SW480 (cell line): ENCODE results near the gene CEP19.
A peak's percentile ranks its signal among the peaks of the same experiment; 100 is the strongest.
"Not testable (repeated sequence)": the region's sequence is repeated elsewhere in the genome, so short reads cannot be mapped to it uniquely, and the experiment has no call there.

ENCODE experiments used
- DNase-seq: peaks from one replicate; pipeline ENCODE4 v3.0.0-alpha.2; 2016; ENCODE audit warnings: low spot score

CEP19 gene, protein sequence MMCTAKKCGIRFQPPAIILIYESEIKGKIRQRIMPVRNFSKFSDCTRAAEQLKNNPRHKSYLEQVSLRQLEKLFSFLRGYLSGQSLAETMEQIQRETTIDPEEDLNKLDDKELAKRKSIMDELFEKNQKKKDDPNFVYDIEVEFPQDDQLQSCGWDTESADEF

DNA sequence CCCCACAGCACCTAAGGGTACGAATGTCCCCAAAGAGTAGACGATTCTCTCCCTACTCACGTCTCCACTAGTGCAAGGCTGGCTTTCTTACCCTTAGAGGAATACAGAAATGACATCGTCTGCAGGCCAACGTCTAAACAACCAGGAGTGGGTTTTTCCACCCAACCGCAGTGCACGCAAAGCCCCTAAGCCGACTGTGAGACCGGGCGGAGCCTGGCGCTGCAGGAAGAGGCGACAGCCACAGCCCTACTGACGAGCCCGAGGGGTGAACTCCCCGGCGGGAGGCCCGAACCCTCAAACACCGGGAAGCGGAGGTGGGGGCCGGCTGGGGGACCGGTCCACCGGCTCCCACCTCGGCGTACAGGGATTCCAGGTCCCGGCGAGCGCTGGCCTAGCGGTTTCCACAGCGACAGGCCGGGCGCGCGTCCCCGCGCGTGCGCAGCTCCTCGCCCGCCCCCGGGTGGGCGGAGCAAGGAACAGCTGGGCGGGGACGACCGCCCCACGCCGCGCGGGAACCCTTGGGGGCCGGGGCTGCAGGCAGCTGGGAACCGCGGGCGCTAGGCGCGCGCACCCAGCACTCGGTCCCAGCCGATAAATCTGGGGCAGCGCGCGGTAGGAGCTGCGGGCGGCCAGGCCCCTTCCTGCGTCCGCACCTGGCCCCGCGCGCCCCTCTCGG, at the start of gene CEP19, which contains the start of gene PIGX:
Gene CEP19 (minus strand): TSS at position 413 of the 676 bp plus-strand sequence. CDS start 3,593 bp downstream, outside the sequence.
Gene PIGX (plus strand): TSS at position 540 of the 676 bp plus-strand sequence.
- peak; percentile 77 for DNase-seq

DNA sequence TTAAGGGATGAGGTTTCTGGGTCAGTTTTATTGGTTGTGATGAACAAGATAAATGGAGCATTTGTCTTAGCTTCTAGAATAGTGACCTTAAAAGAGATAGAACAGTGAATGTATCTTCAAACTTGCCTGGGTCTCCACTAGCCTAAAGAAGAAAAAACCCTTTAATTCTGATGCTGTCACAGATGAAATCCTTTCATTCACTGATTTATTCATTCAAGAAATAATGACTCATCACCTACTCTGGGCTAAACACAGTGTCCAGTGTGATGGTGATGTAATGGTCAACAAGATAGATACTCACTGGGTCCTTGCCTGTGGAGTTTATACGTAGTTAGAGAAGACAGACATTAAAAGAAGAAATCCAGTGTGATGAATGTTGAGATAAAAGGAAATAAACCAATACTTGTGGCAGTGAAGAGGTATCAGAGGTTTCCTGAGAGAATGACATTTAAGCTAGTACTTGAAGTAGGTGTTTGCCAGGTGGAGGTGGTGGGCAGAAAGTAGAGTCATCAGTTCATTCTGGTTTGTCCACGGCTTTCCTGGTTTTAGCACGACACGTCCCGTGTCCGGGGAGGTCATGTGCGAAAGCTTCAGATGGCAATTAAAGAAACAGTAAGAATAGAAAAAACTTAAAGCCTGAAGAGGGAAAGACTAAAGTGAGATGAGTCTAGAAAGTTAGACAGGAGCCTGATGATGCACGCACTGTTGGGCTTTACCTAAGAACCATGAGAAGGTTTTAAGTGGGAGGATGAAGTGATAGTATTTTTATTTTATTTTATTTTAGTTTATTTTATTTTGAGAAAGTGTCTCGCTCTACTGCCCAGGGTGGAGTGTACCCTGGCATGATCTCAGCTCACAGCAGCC, 46.1 kb upstream of the CEP19 start:
- DNase-seq = peak; percentile 33

DNA sequence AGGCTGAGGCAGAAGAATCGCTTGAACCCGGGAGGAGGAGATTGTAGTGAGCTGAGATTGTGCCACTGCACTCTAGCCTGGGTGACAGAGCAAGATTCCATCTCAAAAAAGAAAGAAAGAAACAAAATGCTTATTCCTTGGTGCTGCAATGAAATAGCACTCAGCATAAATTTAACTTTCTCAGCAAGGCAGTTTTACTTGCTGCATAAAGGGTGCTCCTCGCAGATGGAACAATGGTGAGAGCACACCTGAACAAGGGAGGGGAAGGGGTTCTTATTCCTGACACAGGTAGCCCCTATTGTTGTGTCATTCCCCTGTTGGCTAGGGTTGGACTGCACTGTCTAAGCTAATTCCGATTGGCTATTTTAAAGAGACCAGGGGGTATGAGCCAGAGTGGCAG, 44.7 kb upstream of the CEP19 start:
- no peak for DNase-seq

DNA sequence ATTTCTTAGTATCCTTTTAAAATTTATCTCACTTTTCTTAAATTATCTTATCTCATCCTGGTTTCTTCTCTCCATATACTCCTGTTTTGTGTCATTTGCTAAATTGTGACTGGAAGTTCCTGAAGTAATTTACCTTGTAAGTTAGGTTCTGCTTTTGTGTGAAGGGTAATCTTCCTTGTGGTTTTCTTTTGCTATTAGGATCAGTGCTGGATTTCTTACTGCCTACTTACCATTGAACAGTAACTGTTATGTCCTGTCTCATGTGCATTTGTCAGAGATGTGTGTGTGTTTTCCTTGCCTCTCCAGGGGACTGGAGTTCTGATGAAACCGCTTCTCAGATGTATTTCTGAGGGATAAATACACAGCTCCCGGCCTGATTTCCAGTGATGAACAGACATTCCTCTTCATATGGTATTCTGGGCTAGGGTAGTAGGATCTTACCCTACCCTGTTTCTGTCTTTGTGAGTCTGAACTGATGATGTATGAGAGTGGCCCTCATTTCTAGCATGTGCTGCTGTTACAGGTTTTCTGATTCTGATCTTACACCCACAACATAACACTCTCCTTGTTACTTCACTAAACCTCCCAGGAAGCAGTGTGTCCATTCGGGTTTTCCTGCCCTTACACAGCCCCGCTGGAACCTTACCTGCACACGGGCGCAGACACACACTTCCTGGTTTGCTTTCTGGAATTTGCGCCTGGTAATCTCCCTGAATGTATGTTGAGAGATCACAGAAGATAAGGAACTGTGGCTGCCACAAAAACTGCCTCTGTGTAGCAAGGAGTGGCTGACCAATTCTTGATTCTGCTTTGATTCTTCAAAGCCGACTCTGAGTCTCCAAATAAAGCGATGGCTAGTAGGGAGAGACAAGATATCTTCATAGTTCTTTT, 42.3 kb upstream of the CEP19 start:
- no peak for DNase-seq

DNA sequence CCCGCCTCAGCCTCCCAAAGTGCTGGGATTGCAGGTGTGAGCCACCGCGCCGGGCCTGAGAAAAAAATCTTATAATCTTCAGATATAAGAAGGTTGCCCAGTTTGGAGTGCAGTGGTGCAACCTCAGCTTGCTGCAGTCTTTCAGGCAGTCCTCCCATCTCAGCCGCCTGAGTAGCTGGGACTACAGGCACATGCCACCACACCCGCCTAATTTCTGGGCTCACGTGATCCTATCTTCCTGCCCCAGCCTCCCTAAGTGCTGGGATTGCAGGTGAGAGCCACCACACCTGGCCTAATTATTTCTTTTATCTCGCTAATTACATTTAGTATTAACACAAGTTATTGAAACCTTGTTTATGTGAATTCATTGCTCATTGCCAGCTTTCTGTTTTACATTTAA, 41.2 kb upstream of the CEP19 start:
- DNase-seq = no peak

DNA sequence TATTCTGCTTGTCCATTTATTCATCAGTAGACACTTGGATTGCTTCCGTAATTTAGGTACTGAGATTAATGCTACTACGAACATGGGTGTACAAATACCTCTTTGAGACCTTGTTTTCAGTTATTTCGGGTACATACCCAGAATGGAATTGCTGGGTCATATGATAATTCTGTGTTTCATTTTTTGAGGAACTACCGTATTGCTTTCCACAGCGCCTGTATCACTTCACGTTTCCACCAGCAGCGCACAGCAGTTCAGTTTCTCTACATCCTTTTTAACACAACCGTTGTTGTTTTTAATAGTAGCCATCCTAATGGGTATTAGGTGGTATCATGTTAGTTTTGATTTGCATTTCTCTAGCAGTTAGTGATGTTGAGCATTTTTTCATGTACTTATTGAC, 37.1 kb upstream of the CEP19 start:
- no peak for DNase-seq

DNA sequence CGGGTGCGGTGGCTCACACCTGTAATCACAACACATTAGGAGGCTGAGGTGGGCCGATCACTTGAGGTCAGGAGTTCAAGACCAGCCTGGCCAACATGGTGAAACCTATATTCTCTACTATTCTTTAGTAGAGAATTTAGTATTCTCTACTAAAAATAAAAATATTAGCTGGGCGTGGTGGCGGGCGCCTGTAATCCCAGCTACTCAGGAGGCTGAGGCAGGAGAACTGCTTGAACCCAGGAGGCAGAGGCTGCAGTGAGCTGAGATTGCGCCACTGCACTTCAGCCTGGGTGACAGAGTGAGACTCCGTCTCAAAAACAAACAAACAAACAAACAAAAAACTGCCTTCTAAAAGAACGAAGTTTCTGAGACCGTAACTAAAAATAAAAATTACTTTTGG, 31.5 kb upstream of the CEP19 start:
- not testable (repeated sequence) for DNase-seq

DNA sequence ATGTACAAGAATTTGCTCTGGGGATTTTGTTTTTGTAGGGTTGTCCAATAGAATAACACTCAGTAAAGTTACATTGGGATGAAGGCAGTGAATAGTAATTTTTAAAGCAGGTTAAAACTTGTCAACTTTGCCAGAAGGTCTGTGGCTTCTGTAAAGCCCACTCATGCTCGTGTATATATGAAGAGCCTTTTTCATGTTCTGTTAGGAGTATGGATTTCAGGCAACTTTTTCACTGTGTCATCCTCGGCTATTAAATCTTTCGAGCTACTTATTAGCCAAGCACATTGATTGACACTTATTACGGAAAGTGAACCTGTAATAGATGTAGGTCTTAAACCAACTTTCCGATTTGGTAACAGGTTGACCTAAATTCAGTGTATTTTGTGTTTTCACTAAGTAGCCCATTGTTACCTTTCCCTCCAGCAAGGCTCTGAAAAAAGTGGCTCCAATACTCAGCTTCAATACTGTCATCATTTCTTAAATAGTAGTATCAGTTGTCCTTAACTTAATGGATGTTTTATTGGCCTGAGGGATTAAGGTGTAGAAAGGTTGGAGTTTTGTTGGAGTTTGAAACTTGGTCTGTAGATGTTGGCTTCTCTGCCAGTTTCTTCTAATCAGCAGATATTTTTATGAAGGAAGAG, 29.3 kb upstream of the CEP19 start:
- DNase-seq = no peak

DNA sequence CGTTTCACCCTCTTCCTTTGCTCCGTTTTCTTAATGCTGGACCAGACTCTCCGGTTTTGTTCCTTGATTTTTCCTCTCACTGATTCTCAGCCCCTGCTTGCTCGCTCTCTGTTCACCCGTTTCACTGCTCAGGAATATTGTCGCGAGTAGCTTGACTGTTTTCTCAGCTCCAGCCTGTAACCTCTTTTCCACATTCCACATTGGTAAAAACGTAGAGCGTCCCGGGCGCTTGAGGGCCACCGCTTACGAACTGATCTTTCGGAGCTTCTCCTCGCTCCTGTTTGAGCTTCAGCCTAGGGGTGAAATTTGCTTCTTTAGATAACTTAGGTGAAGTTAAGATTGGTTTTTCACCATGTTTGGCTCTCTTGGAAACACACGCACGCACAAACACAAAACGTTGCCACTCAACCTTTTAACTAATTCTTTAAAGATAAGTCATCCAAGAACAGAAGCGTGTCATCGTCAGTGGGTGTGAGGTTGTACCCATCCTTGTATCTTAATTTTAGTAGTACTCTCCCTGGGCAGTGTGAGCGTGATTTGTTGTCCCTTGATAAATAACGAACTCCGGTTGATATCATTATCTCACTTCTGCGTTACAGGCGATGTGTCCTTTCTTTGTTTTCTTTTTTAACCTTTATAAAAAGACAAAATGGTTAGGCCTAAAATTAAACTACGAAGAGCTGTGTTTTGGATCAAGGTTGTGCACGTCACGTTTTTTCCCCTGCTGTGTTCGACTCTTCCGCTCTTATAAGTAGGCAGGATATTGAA, 28.6 kb upstream of the CEP19 start:
- DNase-seq = peak; percentile 63

DNA sequence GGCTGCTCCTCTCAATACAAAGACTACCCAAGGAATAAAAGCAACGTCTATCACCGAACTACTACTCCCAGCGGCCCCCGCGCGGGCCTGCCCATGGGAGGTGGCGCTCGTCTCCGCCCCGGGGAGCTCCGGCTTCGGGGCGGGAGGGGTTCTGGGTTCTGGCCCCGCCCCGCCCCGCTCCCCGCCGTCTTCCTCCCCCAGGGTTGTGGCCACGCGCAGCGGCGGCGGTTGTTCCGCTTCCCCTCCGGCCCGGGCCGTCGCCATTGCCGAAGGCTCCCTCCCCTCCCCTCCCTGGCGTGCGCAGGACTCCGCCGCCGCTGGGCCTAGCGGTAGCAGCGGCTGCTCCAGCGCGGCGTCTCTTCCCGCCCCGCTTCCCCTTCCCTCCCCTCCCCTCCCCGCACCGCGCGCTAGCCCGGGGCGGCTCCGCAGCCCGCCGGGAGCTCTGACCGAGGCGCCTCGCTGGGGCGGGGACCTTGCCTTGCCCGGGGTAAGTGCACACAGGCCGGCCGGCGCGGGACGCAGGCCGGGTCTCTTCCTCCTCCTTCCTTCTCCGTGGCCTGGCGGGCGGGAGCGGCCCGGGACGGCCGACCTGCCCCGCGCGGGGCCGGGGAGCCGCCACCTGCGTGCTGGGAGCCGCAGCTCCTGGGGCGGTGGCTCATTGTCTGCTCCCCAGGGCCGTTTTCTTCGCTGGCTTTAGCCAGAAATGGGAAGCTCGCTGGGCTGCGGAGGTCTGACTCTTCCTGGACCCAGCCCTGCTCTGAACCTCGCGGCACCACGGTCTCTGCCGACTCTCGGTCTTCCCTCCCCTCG, 27.8 kb upstream of the CEP19 start, which contains the start of gene PAK2:
Gene PAK2 (plus strand): TSS at position 187 of the 810 bp plus-strand sequence. CDS start 42,790 bp downstream, outside the sequence.
- DNase-seq = peak; percentile 91

DNA sequence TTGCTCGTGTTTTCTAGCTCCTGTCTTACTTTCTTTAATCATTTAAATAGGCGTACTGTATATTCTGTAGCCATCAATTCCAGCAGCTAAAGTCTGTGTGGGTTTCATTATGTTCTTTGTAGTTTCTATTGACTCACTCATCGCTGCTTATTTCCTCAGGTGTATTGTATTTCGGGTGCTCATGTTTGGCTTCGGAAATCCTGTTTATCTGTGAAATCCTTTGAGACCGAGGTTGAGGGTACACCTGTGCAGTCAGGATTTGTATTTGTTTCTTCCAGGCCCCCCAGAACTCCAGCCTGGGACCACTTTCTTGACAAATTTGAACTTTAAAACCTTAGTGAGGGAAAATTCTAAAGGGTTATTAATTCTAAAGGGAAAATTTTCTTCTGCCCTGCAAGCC, 25.6 kb upstream of the CEP19 start:
- DNase-seq = no peak

DNA sequence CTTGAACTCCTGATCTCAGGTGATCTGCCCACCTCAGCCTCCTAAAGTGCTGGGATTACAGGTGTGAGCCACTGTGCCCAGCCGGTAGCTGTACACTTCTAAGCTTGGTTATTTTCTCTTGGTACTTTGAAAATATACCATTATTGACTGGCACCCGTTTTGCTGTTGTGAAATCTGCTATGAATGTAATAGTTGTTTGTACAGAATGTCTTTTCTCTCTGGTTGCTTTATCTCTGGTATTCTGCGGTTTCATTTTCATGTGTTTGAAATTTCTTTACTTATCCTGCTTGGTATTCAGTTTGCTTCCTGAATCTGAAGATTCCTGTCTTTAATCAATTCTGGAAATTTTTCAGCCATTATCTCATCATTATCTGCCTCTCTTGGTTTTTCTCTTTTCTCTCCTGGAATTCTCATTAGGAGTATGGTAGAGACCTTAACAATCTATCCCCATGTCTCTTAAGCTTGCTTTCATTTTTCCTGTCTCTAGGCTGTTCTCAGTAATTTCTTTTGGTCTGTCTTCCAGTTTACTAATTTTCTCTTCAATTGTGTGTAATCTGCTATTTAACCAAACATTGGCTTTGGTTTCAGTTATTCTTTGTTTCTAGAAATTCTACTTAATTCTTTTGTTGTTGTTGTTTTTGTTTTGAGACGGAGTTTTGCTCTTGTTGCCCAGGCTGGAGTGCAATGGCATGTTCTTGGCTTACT, 24.8 kb upstream of the CEP19 start:
- no peak for DNase-seq

DNA sequence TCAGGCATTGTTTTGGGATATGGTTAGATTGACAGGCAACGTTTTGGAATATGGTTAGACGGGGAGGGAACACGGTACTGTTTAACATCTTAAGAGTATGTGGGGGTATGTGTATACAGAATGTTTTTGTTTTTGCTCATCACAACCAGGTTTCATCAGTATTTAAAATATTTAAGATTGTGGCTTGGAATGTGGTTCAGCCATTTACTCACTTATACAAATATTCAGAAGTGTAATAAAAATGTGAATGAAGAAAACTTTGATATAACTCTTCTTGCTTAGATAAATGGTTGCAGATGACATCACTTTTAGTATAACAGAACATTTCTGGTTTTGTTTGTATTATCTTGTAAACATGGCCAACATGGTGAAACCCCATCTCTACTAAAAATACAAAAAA, 23.7 kb upstream of the CEP19 start:
- DNase-seq = no peak

DNA sequence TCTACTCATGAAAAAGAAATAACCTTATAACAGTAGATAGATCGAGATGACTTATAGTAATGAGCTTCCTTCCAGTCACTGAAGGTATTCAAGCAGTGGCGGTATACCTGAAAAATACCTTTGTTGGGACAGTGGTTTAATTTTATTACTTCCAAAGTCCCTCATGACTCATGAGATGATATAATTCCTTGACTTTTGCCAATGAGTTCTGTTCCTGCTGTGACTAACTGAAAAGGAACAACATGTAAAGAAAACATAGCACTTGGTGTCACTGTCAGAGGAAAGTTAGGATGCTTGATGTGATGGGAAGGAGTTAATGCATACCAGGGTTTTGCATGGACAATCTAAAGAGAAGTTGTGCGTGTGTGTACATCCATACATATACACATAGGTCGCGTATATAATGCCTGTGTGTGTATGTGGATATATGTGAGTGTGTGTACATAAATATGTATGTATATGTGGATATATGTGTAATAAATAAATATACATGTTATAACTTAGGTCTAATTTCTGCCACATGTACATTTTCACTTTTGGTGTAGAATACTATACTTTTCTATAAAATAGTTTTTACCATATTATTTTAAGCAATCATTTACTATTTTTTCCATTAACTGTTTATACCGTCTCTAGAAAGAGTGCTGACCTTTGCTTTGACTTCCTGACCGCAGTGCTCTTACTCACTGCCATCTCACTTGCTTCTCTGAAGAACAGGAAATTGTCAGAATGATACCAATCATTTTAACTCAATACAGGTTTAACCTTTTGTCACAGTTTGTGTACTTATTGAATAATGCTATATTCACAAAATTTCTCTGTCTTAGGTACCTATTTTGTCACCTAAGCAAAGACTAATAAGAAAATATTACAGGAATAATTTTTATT, 15.0 kb upstream of the CEP19 start:
- DNase-seq = peak; percentile 21

DNA sequence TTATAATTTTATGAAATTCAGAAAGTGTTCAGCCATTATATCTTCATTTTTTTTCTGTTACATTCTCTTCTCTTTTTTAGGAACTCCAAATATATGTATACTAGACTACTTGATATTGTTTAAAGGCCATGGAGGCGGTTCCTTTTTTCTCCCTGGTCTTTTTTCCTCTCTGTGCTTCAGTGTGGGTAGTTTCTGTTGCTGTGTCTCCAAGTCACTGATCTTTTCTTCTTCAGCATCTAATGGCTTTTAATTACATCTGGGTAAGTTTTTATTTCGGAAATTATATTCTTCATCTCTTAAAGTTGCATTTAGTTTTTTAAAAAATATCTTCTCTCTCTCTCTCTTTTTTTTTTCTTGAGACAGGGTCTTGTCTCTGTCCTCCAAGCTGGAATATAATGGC, 9.0 kb upstream of the CEP19 start:
- no peak for DNase-seq

DNA sequence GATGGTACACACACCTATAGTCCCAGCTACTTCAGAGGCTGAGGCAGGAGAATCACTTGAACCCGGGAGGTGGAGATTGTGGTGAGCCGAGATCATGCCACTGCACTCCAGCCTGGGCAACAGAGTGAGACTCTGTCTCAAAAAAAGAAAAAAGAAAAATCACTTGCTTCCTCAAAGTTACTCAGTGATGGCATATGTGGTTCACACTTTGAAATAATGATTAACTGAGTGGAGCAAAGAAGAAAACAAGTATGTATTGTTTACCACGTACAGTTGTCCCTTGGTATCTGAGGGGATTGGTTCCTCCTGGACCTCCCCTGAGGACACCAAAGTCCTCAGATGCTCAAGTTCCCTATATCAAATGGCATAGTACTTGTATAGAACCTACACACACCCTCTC, 5.1 kb upstream of the CEP19 start:
- not testable (repeated sequence) for DNase-seq

DNA sequence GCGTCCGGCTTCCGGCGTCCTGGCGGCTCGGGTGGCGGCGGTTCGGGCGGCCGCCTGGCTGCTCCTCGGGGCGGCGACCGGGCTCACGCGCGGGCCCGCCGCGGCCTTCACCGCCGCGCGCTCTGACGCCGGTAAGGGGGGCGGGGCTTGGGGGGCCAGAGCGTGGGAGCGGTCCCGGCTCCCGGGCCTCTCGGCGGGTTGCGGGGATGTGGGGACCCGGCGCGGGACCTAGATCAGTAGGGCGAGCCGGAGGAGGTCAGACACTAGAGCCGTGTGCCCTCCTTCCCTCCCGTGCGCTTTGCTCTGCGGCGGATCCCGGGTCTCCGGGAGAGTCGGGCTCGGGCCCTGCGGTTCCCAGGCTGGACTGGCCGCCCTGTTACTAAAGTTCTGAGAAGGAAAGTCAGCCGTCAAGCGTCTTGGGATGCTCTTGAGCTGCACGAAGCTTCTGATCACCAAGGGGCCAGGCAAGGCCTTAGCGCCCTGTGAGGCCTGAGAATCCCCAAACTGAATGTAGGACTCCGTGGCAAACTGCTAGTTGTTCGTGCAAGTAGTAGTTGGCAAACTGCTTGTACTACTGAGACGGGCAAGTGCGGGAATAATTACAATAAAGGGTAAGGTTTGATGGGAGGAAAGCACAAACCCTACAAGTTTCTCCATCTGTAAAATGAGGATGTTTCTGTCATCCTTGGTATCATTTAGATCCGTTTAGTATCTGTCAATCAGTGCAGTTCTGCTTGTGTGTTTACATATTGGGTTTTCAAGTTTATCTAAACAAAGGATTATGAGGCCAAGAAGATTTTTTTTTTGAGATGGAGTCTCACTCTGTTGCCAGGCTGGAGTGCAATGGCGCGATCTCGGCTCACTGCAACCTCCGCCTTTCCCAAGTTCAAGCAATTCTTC, 714 bp upstream of the CEP19 start:
- peak; percentile 52 for DNase-seq
